DND-41 (cell line): ENCODE measurements around the gene STRN4.

Experiments used
- ATAC-seq: fragments of 200-7000 bp; cut with Tn5 transposase; 3 replicates; pipeline ENCODE4 v1.9.1; 2021; ENCODE audit warnings: low read depth; ENCODE audit not compliant: insufficient read depth
- DNase-seq: peaks from one replicate; pipeline ENCODE4 v3.0.0-alpha.2; 2020
- H2AFZ ChIP-seq: 2 replicates; pipeline ENCODE4 v1.6.0; 2012; ENCODE audit warnings: low read depth, low read length
- H3K27ac ChIP-seq: 2 replicates; pipeline ENCODE4 v1.5.1; 2012; ENCODE audit warnings: low read length, inconsistent platforms
- H3K27me3 ChIP-seq: fragments of 200-600 bp; sonication (generic); 2 replicates; pipeline ENCODE4 v1.6.0; 2012; ENCODE audit warnings: low read length, mild to moderate bottlenecking, inconsistent platforms; ENCODE audit not compliant: insufficient read depth, poor library complexity
- H3K36me3 ChIP-seq: 2 replicates; pipeline ENCODE4 v1.5.1; 2012; ENCODE audit warnings: low read length, inconsistent platforms; ENCODE audit not compliant: insufficient read depth
- H3K4me1 ChIP-seq: 2 replicates; pipeline ENCODE4 v1.5.1; 2012; ENCODE audit warnings: mild to moderate bottlenecking, low read length; ENCODE audit not compliant: insufficient read depth
- H3K4me2 ChIP-seq: 2 replicates; pipeline ENCODE4 v1.6.0; 2012; ENCODE audit warnings: mild to moderate bottlenecking, moderate library complexity, low read length, inconsistent platforms; ENCODE audit not compliant: insufficient read depth
- H3K4me3 ChIP-seq, 2 experiments: fragments of 200-600 bp in 1 of 2; shearing (Covaris generic) in 1 of 2; 2 replicates each; pipeline ENCODE4 v1.5.1; 2012 to 2016; ENCODE audit warnings: inconsistent platforms in 2 of 2, low read length in 2 of 2, mild to moderate bottlenecking in 2 of 2, low read depth in 1 of 2, moderate library complexity in 1 of 2
- H3K79me2 ChIP-seq: 2 replicates; pipeline ENCODE4 v1.6.0; 2012; ENCODE audit warnings: low read length, inconsistent platforms; ENCODE audit not compliant: insufficient read depth
- H3K9ac ChIP-seq: 2 replicates; pipeline ENCODE4 v1.6.0; 2012; ENCODE audit warnings: low read depth, mild to moderate bottlenecking, inconsistent platforms, low read length, moderate library complexity
- H3K9me3 ChIP-seq: 2 replicates; pipeline ENCODE4 v1.5.1; 2012; ENCODE audit warnings: low read length, moderate library complexity, mild to moderate bottlenecking, inconsistent platforms; ENCODE audit not compliant: insufficient read depth, severe bottlenecking
- H4K20me1 ChIP-seq: 2 replicates; pipeline ENCODE4 v1.6.0; 2012; ENCODE audit warnings: low read length; ENCODE audit not compliant: insufficient read depth
- EZH2 ChIP-seq: IDR thresholded peaks from 3 replicates; pipeline ENCODE4 v1.6.1; 2012; ENCODE audit warnings: borderline replicate concordance, low read depth, mild to moderate bottlenecking, moderate library complexity, low read length, inconsistent platforms; ENCODE audit not compliant: severe bottlenecking
- TF ChIP-seq, protein P1 (sequence below): IDR thresholded peaks from 2 replicates; pipeline ENCODE4 v1.5.1; 2012; ENCODE audit warnings: borderline replicate concordance, low read length, moderate library complexity, mild to moderate bottlenecking; ENCODE audit not compliant: poor library complexity, severe bottlenecking; ENCODE audit errors: extremely low read depth

Gene STRN4

DNA sequence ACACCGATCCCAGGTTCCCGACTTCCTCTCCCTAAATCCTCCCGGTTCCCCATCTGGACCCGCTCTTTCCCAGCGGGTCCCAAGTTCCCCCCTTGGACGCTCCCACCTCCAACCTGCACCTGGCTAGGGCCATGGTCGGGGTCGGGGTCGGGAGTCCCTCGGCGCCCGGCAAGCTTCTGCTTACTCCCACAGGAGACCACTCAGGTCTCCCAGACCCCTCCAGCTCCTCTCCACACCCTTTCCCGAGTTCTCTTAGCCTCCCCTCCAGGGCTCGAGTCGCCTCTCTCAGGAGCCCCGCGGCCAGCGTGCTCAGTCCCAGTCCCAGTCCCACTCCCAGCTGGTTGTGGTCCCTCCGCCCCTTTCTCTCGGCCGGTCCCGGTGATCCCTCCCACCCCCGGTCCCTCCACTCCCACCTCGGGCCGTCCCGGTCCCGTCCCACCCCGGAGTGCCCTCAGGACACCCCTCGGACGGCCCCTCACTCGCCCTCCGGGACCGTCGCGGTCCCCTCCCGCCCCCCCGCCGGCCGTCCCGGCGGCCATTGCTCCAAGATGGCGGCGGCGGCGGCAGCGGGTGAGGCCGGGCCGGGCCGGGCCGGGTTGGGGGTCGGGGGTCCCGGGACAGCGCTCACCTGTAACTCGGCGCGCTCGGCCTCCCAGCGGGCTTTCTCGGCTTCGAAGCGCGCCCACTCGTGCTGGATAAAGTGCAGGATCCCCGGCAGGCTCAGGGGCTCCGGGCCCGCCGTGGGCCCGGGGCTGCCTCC, 549 bp downstream of the STRN4 start, which contains the start of gene FKRP:
FKRP (plus strand) TSS at position 537 of the 760 bp plus-strand sequence. CDS start 9,394 bp downstream, outside the sequence.
- DNase-seq (peak; percentile 39), ATAC-seq (peak; percentile 67)
- Histone ChIP-seq H3K4me2 (peak within 1 kb of the TSS; percentile 96), H3K79me2 (peaks cover 67% of the 10 kb centered on the region), H3K27me3 (no peaks in the 10 kb centered on the region), H3K36me3 (peaks cover 39% of the 10 kb centered on the region), H3K4me1 (peaks cover 36% of the 10 kb centered on the region), H2AFZ (peak within 1 kb of the TSS; percentile 92), H4K20me1 (peaks cover 46% of the 10 kb centered on the region), H3K4me3 (peak within 1 kb of the TSS; percentile 86 to 95), H3K27ac (peak within 1 kb of the TSS; percentile 87), H3K9me3 (no peaks in the 10 kb centered on the region), H3K9ac (peak within 1 kb of the TSS; percentile 95)
- TF ChIP-seq, protein P1, sequence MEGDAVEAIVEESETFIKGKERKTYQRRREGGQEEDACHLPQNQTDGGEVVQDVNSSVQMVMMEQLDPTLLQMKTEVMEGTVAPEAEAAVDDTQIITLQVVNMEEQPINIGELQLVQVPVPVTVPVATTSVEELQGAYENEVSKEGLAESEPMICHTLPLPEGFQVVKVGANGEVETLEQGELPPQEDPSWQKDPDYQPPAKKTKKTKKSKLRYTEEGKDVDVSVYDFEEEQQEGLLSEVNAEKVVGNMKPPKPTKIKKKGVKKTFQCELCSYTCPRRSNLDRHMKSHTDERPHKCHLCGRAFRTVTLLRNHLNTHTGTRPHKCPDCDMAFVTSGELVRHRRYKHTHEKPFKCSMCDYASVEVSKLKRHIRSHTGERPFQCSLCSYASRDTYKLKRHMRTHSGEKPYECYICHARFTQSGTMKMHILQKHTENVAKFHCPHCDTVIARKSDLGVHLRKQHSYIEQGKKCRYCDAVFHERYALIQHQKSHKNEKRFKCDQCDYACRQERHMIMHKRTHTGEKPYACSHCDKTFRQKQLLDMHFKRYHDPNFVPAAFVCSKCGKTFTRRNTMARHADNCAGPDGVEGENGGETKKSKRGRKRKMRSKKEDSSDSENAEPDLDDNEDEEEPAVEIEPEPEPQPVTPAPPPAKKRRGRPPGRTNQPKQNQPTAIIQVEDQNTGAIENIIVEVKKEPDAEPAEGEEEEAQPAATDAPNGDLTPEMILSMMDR = no peak
- TF ChIP-seq EZH2 = no peak

DNA sequence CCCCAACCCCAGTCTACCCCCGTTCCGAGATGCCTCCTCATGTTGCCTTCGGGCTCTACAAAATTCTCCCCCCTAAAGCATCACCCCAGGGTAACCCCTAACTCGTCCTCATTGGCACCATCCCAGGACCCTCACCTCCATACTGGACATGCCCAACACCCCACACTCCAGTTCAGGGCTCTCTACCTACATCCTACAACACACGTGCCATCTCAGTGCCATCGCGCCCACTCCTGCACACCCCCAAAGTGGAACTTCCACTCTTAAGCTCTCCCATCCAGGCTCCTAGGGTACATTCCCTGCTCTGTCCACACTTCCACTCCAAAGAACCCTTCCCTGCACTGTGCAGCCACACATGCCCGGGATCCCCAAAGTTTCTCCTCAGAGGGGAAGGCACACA, 1.2 kb downstream of the STRN4 start:
- TF ChIP-seq, protein P1 = no peak
- TF ChIP-seq EZH2 = no peak
- H3K27ac ChIP-seq = peak overlapping the region; percentile 85
- ATAC-seq = no peak

DNA sequence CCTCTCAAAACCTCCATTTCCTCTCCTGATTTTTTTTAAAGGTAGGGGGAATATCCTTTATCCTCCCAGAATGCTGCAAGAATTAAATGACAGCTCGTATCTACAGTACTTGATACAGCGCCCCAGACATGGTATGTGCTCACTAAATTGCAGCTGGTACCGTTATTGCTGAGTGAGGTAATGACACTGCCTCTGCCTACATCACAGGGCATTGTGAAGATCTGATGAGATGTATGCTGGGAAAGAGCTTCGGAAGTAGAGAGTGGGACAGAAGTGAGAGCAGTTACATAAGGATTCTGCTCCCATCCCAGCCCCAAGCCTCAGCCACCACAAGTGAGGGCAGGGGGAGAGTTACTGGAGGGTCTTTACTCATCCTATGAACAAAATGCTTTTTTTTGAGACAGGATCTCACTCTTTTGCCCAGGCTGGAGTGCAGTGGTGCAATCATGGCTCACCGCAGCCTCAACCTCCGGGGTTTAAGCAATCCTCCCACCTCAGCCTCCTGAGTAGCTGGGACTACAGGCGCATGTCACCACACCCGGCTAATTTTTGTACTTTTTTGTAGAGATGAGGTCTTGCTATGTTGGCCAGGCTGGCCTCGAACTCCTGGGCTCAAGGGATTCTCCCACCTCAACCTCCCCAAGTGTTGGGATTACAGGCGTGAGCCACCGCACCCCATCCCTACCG, 2.1 kb downstream of the STRN4 start:
- peak overlapping the region; percentile 93 for H3K4me2 ChIP-seq
- H3K79me2 ChIP-seq = peaks cover 81% of the 10 kb centered on the region
- H3K36me3 ChIP-seq = peaks cover 53% of the 10 kb centered on the region
- H4K20me1 ChIP-seq = peaks cover 61% of the 10 kb centered on the region
- no peak for TF ChIP-seq EZH2
- TF ChIP-seq, protein P1 = no peak
- peak overlapping the region; percentile 85 for H3K27ac ChIP-seq
- DNase-seq = no peak
- peaks cover 41% of the 10 kb centered on the region for H3K4me1 ChIP-seq
- H3K9me3 ChIP-seq = no peaks in the 10 kb centered on the region
- peak overlapping the region in 1 of 2 experiments; percentile 95; a peak in 2 of 4 replicates for H3K4me3 ChIP-seq
- no peak for ATAC-seq
- H2AFZ ChIP-seq = no peak overlapping the region
- H3K27me3 ChIP-seq = no peaks in the 10 kb centered on the region
- H3K9ac ChIP-seq = peak overlapping the region; percentile 95; the same call in 1 of the 2 replicates

More for the DNA sequence above, 1.2 kb downstream of the STRN4 start:
- H3K4me1 ChIP-seq = peaks cover 41% of the 10 kb centered on the region
- H2AFZ ChIP-seq = no peak overlapping the region
- peak overlapping the region; percentile 93 for H3K4me2 ChIP-seq
- H3K36me3 ChIP-seq = peaks cover 46% of the 10 kb centered on the region
- no peaks in the 10 kb centered on the region for H3K27me3 ChIP-seq
- peak overlapping the region; percentile 86 to 95 for H3K4me3 ChIP-seq
- DNase-seq = no peak
- H4K20me1 ChIP-seq = peaks cover 52% of the 10 kb centered on the region
- peak overlapping the region; percentile 95 for H3K9ac ChIP-seq
- H3K79me2 ChIP-seq = peaks cover 73% of the 10 kb centered on the region
- no peaks in the 10 kb centered on the region for H3K9me3 ChIP-seq
